GM18511 (cell line): Measurements from ENCODE around the gene DRD3.

Experiments
- ATAC-seq: cut with Tn5 transposase; IDR thresholded peaks from one replicate; pipeline ENCODE4 v1.9.1; 2021; ENCODE audit warnings: mild to moderate bottlenecking, moderate library complexity; ENCODE audit not compliant: unreplicated experiment

The DRD3 gene

GRCh38 chr3:114126461-114126860 lies 52.4 kb downstream of the DRD3 start:
- no peak for ATAC-seq

- ATAC-seq = no peak
These were observed 56.7 kb downstream of the DRD3 start for GRCh38 chr3:114122027-114122709.

- ATAC-seq = no peak
These were observed 58.6 kb downstream of the DRD3 start for GRCh38 chr3:114120211-114120610.

GRCh38 chr3:114119776-114120175 lies 59.1 kb downstream of the DRD3 start:
- no peak for ATAC-seq

- no peak for ATAC-seq
These were observed 63.7 kb downstream of the DRD3 start for GRCh38 chr3:114115143-114115542.

- no peak for ATAC-seq
These were observed 64.1 kb downstream of the DRD3 start for GRCh38 chr3:114114719-114115118.

GRCh38 chr3:114112696-114113095 lies 66.2 kb downstream of the DRD3 start:
- ATAC-seq = no peak

GRCh38 chr3:114111060-114111770 lies 67.6 kb downstream of the DRD3 start:
- ATAC-seq = no peak

GRCh38 chr3:114110439-114110838 lies 68.4 kb downstream of the DRD3 start:
- ATAC-seq = no peak

GRCh38 chr3:114108137-114108536 lies 70.7 kb downstream of the DRD3 start:
- no peak for ATAC-seq

GRCh38 chr3:114104414-114104813 lies 74.4 kb downstream of the DRD3 start:
- no peak for ATAC-seq

GRCh38 chr3:114103858-114104257 lies 75.0 kb downstream of the DRD3 start:
- no peak for ATAC-seq

- no peak for ATAC-seq
These were observed 75.7 kb downstream of the DRD3 start for GRCh38 chr3:114103181-114103580.

- no peak for ATAC-seq
These were observed 77.8 kb downstream of the DRD3 start for GRCh38 chr3:114101101-114101500.

- no peak for ATAC-seq
These were observed 83.1 kb downstream of the DRD3 start for GRCh38 chr3:114095796-114096195.

GRCh38 chr3:114093596-114093995 lies 85.3 kb downstream of the DRD3 start:
- ATAC-seq = no peak

- ATAC-seq = no peak
These were observed 85.9 kb downstream of the DRD3 start for GRCh38 chr3:114093016-114093380.

- ATAC-seq = no peak
These were observed 86.5 kb downstream of the DRD3 start for GRCh38 chr3:114092151-114093015.

GRCh38 chr3:114089675-114090074 lies 89.2 kb downstream of the DRD3 start:
- ATAC-seq = no peak

- ATAC-seq = no peak
These were observed 92.5 kb downstream of the DRD3 start for GRCh38 chr3:114086356-114086755.

- ATAC-seq = no peak
These were observed 95.7 kb downstream of the DRD3 start for GRCh38 chr3:114083112-114083511.

- ATAC-seq = no peak
These were observed 97.8 kb downstream of the DRD3 start for GRCh38 chr3:114081037-114081436.
